GM19463 (cell line): Measurements from ENCODE around the gene CNOT6L.

Experiments used
- ATAC-seq: cut with Tn5 transposase; IDR thresholded peaks from one replicate; pipeline ENCODE4 v1.9.1; 2021; ENCODE audit warnings: mild to moderate bottlenecking, moderate library complexity; ENCODE audit not compliant: unreplicated experiment

CNOT6L gene

GRCh38 chr4:77715414-77716290 is 103.5 kb downstream of the CNOT6L start:
- ATAC-seq, result no peak

- ATAC-seq, result no peak
Measured at GRCh38 chr4:77714514-77714913, 104.7 kb downstream of the CNOT6L start.

DNA sequence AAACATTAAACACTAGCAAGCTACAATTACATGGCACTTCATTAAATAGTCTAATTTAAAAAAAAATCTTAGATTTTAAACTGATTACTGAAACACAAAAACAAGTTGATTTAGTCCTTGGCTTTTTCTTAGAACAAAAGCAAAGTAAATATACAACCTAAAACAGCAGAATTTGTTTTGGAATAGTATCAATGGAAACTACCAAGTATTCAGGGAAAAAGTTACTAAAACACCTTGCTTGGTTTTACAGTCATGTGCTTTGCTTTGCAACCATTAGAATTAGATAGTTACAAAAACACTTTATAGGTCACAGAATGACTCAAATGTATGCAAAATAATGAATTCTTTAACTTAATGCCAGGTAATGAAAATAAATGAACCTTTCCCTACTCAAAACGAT is 105.3 kb downstream of the CNOT6L start:
- no peak for ATAC-seq

DNA sequence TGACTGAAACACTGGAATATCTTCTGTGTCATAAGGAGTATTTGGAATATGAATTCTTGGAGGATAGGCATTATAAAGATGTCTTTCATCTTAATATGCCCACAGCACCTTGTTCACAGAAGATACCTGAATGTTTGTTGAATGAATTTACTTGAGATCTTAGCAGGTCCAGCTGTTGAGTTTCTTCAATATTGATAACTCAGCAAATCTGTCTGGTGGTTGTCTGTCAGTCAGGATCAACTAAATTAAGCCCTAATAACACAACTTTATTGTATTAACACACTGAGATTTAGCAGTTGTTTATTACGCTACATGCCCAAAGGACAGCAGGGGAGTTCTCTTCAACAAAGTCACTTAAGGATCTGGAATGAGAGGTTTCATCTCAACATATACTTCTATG is 106.5 kb downstream of the CNOT6L start:
- no peak for ATAC-seq

DNA sequence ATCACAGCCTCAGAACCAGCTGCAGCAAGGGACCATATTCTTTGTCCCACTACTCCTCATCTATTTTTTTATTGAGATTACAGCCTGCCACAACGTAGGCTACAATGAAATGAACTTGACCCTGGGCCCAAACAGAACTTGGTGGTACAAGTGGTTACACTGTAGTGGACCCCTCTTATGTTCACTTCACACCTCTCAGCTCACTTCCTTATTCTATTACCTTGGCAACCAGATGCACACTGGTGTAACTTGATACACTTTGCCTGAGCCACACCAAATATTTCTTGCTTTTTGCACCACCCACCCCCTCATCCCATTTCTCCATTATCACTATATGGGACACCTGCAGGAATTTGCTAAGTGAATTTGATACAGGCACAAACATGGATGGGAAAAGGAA is 107.7 kb downstream of the CNOT6L start:
- no peak for ATAC-seq

- ATAC-seq, result no peak
Measured at GRCh38 chr4:77710684-77711083, 108.5 kb downstream of the CNOT6L start.

- no peak for ATAC-seq
Measured at GRCh38 chr4:77710059-77710458, 109.1 kb downstream of the CNOT6L start.

- no peak for ATAC-seq
Measured at GRCh38 chr4:77706717-77707116, 112.5 kb downstream of the CNOT6L start.

DNA sequence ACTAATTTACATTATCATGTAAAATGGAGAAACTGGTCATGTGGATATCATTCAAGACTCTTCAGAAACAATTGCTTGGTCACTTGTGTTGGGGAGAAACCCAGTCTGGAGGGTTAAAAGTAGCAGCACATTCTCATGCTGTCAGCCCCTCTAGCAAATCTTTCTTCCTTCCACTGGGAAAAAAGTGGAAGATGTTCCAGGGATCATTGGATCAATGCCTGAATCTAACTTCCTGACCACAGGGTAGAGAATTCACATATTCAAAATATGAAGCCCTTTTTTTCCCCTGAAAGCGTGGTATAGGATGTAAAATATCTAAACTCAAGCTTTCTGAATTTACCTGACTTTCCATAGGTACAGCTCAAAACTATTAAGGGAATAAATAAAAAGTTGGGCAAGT is 115.5 kb downstream of the CNOT6L start:
- no peak for ATAC-seq

- no peak for ATAC-seq
Measured at GRCh38 chr4:77701121-77701520, 118.0 kb downstream of the CNOT6L start.

GRCh38 chr4:77699731-77700210 is 119.4 kb downstream of the CNOT6L start:
- ATAC-seq, result no peak

DNA sequence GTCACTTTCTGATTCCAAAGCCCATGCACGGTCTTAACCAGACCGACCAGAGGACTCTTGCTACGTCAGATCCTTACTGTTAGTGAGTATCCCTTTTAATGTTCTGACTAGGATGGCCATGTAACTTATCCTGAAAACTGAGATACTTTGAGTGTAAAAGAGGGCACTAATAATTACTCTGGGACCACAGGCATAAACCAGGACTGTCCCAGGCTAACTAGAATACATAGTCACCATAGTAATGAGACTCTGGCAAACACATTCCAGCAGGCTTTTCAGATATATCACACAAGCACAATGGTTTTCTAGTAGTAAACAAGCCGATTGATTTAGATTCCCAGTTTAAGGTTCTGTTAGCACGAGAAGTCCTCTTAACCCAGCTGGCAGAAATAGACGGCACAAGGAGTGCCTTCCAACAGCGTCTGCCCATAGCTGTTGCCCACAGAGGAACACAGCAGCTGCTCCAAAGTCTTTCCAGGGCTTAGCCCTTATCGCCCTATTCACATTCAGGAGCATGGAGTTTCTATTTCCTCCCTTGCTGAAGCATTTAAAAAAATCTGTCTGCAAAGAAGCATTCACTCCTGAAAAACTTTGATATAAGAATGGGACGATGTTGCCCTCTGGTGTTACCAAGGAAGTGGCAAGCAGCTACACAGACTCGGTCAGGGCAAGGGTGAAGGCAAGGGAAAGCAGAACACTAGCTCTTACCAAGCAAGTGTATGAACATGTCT is 121.1 kb downstream of the CNOT6L start:
- ATAC-seq, result no peak

GRCh38 chr4:77695774-77696173 is 123.4 kb downstream of the CNOT6L start:
- no peak for ATAC-seq

DNA sequence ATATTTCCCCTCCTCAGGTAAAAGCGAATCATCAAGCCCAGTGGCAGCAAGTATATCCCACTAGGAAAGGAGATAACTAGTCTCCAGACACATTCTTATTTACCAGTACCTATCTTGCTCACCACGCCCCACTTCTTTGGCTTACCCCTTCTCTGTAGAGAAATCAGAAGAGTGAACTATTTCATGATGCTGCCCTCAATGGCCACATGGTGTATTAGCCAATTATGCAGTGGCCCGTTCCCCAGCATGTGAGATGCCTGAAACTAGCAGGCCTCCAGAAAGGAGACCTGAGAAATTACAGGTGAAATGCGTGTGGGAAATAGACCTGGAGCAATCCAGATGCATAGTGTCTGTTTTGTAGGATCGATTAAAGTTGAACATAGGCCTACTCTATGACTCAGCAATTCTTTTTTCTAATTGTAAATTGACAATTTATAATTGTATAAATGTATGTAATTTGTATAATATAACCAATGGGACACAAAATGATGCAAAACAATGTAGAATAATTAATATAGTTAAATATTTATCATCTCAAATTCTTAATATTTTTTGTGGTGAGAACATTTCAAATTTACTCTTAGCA is 126.2 kb downstream of the CNOT6L start:
- no peak for ATAC-seq

DNA sequence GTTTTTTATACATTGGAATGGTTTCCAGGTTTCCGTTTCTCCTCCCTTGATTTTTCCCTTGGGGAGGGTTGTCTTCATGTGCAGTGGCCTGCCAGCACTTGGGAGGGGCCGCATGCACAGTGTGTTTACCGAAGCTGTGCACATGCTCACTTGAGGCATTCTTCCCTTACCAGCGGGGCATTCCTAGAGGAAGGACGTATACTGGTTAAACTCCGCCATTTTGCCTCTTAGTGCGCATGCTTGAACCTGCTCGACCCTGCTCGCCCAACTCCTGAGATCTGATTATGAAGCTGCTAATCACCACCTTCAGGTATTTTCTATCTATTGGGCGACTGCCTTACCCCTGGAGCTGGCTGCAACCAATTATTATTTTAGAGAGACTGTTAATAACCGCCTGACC is 137.4 kb downstream of the CNOT6L start:
- no peak for ATAC-seq

- ATAC-seq, result no peak
Measured at GRCh38 chr4:77676842-77677241, 142.3 kb downstream of the CNOT6L start.

DNA sequence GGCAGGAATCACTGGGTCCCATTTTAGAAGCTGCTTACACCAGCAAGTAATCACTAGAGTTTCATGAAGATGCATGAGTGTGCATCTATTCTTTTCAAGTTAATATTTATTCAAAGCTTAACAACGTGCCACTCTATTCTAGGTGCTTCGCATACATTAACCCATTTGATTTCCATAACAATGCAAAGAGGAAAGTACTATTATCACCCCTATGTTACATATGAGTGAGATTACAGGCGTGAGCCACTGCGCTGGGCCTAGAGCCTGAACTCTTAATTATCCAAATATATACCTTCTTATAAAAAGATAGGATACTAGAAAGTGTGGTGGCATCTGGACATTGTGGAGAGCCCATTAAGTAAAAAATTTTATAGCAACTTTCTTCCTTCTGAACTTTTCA is 148.1 kb downstream of the CNOT6L start:
- ATAC-seq, result no peak

DNA sequence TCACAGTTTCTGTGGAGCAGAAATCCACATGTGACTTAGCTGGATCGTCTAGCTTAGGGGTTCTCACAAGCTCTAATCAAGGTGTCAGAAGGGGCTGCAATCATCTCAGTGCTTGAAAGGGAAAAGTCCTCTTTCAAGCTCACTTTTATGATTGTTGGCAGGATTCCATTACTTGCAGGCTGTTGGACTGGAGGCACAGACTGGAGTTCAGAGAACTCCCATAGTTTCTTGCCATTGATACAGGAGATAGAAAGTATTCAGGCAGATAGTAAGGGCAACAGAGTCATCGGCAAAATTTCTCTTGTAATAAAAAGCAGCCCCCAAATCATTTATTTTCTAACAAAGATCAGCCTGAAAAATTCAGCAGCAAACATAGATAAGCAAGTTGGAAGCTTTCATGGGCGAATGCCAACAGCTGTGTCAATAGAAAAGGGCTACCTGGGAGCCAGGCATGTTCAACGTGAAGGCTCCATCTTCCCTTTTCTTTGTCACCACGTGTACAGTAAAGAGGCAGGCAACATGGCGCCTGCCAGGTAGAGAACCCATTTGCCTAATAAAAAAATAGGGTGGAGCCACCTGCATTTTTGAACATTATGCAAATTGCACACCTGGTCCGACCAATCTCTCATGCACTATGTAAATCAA is 149.1 kb downstream of the CNOT6L start:
- ATAC-seq, result no peak

DNA sequence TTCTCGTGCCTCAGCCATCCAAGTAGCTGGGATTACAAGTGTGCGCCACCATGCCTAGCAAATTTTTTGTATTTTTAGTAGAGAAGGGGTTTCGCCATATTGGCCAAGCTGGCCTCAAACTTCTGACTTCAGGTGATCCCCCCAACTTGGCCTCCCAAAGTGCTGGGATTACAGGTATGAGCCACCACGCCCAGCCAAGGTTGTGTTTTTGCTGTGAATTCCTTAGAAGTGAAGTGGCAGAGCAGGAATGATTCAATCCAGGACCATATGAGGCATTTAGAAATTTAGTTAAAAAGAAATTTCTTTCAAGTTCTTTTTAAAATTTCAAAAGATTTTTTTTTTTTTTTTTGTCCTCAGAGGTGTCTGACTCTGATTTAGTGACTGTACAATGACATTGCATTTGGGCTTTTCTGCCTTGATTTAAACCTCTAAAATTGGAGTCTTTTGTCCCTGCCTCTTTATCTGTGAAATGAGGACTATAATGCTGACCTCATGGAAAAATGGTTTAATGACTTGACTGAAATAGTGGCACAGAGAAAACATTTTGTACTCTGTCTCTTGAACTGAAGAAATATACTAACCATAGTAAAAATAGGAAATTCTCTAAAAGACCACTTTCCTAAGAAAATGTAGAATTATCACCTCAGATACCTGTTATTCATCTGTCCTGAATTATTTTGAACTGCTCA is 153.6 kb downstream of the CNOT6L start:
- no peak for ATAC-seq
